ENCODE results near the gene LRRTM4.

Gene LRRTM4

DNA sequence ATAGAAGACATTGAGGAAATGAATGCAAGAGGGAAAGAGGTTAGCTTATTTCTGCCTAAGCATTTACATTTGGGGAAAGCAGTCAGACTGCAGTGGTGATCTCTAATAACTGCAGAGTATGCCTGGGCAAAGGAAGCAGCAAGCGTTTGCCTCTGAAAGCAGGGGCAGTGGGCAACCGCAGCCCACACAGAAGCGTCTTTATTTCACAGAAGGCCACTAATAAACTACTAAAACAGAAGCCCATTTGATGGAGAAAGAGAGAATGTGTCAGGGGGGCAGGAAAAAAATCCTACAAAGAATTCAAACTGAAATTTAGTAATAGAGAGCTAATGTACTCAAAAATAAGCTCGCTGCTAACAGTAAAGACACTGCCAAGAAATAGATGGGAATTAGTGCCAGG is 53.1 kb downstream of the LRRTM4 start:
- no peak for DNase-seq

DNA sequence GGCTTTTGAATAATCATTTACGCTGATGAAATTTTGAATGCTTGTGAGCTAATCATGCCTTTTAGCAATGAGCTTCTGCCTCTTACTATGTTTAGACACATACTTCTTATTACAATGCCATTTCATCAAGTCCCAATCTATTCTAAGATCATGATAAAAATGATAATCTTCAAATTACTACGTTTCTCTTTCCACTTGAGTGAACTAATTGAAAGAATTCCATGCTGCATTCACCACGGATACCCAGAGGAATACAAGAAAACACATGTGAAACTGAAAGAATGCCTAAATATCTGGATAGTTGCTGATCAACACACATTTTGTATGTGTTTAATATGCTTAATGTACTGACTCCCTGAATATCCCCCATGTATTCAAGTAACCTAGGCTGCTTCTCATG is 62.3 kb downstream of the LRRTM4 start:
- DNase-seq: no peak

DNA sequence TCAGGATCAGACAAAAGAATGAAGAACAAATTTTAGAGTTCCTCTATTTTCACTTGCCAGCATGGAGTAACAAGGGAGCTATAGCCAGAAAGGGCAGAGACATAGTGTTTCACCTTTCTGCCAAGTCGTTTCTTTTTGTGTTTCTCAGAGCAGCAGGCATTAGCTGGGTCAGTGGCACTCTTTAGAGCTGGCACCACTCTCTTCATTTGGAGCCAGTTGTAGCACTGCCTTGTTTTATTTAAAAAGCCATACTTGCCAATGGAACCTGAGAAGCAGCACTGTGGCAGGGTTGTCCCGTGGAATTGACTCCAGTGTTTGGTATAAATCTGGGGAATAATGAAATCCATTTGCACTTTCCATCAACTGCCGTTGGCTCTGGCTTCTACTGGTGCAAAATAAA is 64.0 kb downstream of the LRRTM4 start:
- no peak for DNase-seq

DNA sequence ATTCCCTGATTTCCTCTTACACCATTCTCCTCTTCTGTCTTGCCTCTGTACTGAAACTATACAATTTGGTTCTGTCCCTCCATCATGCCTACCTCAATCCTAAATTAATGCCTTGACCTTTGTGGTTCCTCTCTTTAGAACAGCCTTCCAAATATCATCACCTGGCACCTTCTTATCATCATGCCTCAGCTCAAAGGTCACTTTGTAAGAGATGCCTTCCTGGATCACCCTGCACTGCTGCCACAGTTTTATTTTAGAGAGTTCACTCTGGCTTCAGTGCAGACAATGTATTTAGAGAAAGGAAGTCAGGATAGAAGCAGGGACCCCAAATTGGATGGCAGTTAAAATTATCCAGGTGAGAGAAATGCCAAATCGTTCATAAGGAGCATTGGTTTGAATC is 64.5 kb downstream of the LRRTM4 start:
- no peak for DNase-seq

DNA sequence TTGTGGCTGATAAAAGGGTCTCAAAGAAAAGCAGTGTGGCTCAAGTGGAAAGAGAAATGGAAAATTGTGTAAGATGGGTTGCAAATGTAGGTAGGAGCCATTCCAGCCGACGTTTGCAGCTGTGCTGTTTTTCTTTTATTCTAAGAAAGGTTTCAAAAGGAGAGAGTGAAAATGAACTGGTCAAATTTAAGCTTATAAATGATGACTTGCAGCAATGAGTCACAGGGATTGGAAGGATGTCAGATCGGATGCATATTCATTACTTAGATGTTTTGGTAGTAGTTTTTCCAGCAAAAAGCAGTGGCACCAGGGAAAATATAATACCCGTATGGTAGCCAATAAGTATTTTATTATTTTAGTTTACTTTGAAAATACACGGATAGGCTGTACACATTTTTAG is 79.1 kb downstream of the LRRTM4 start:
- no peak for DNase-seq

DNA sequence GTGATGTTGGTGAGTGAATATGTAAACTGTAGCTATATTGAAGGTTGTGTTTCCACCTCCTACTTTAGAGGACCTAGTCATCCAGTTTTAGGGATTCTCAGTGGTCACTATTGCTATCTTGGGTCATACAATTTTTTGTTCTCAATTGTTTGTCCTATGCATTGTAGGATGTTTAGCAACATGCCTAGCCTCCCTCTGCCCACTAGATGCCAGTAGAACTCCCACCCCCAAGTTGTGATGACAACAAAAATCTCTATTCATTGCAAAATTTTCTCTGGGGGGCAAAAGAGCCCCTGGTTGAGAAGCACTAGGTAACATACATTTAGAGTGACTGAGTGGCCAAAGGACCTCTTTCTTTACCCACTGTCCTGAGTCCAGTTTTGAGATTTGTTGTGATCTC is 87.3 kb downstream of the LRRTM4 start:
- DNase-seq: no peak

DNA sequence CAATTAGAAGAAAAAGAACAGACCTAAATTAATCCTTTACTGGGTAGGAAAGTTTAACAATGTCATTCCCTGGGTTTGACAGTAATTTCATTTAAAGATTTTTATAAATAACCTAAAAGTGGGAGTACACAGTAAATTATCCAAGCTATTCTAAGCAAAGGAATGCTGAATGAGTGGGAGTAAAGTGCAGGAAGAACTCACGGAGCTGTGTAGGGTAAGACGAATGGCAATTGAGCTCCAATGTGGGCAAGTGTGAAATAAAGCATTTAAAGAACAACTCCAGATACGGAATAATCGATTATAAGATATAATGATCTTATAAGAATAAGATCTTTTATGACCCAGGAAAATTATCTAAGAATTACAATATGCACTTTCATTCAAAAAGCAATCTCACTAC is 93.2 kb downstream of the LRRTM4 start:
- no peak for DNase-seq

DNA sequence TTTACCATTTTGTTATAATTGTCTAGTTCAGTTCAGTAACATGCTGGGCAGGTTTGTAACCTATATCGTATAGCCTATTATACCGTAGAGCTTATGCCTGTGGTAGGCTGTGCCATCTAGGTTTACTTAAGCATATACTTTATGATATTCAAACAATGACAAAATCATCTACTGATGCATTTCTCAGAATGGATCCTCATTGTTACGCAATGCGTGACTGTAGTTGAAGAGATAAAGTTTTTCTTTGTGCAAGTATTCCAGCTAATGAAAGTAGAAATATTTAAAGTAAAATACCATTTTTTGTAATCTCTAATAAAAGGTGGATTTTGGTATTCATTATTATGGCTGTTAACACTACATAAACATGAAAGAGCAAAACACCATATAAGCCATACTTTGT is 100.2 kb downstream of the LRRTM4 start:
- DNase-seq: no peak

DNA sequence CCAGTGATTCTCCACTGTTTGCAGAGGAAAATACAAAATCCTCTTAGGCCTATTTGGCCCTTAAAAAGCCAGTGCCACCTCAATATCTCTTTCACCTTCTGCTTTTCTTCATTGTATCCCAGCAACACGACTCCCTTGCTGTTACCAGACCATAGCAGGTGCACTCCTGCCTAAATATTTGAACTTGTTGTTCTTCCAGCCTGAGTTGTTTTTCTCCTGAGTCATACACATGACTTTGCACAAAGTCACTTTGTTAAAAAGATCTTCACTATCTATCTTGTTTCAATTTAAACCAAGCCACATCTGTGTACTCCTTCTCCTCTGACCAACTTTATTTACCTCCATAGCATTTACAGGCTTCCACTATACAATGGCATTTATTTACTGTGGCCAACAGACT is 103.6 kb downstream of the LRRTM4 start:
- no peak for DNase-seq

DNA sequence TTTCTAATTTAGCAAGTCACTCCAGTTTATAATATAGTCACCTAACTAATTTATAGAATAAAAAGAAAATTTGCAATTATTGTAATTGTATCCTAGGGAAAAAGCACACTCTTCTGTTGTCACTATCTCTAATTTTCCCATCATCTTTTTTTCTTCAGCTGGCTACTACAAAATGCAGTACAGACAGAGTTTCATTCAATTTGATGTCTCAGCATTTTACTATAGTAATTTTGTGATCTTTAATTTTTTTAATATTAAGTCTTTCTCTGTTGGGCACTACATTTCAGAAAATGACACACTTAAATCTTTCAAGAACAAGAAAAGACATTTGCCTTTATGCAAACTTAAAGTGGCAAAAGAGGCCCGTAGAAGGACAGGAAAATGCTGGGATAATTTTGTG is 118.0 kb downstream of the LRRTM4 start:
- DNase-seq: no peak

DNA sequence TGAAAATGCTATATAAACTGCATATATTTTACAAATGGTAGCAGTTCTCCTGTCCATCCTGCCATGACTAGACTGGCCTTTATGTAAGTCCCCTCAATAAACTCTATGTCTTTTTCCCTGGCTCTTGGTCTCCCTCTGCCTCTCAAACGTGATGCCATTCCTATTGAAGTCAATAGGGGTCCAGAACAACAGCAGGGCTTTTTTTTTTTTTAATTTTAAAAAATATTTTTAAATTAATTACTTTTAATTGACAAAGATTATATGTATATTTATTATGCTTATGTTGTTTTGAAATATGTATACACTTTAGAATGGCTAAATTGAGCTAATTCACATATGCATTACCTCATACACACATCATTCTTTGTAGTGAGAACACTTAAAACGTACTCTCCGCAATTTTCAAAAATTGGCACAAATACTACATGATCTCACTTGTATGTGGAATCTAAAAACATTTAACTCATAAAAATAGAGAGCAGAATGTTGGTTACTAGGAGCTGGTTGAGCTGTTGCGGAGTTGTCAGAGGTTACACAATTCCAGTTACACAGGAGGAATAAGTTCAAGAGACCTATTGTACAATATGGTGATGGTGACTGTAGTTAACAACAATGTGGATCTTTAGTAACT is 123.1 kb downstream of the LRRTM4 start:
- no peak for DNase-seq

DNA sequence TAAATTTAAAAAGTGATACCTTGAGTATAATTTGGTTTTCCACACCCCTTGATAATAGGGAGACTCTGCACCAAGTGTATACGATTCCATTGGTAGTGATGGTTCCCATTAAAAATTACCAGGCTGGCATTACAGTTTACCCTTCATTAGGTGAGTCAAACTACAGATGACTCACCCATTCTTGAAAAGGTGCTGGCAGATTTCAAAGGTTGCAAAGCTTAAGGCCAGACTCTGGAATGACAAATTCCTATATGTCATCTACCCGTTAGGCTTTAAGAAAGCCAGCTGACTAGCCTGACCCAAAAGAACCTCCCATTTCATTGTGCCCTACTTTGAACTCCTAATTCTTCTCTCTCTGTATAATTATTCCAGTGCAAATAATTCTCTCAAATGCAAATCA is 124.4 kb downstream of the LRRTM4 start:
- DNase-seq: no peak

DNA sequence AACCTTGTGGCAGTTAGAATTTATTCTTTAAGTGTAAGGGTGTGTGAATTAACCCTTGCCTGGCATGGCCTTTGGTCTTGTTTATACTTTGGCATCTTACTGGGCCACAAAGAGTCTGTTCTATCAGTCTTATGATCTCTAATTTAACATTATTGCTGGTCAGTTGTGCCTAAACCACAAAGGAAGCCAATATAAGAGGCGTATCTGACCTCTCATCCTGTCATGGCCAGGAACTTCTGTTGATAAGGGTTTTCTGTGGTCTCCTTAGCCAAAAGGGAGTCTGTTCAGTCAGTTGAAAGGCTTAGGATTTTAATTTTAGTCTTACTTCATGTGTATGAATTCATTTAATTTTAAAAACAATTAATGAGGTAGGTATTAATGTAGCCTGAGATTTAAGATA is 127.2 kb downstream of the LRRTM4 start:
- no peak for DNase-seq

DNA sequence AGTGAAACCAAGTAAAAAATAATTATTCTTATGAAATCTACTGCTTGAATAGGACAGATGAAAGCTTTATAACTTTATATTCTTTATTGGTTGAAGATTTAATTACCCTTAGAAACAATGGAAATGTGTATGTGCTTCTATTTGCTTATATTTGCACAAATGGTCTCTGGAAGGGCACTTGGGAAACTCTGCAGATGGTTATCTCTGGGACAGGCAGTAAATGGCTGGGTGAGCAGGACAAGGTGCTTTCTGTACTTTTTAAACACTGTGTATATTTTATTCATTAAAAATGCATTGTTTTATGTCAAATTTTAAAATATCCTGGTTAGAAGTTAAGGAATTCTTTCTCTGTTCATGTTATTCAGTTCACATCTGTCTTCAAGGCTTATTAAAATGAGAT is 131.1 kb downstream of the LRRTM4 start:
- DNase-seq: no peak

DNA sequence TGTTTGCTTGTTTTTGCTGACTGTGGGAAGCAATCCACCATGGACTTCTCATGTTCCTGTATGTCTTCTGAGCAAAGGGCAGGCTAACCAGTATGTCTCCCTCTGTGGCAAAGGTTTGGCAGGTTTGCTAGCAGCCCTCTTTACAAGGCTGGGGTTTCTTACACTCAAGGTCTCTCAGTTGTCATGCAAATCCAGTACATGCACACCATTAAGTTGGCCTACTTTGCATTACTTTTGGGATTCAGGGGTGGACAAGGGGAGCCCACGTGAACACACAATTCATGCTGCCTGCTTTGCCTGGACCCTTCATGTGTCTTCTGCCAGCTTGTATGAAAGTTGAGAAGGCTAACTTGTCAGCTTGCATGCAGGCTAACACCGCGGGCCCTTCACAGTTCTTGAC is 134.9 kb downstream of the LRRTM4 start:
- no peak for DNase-seq

DNA sequence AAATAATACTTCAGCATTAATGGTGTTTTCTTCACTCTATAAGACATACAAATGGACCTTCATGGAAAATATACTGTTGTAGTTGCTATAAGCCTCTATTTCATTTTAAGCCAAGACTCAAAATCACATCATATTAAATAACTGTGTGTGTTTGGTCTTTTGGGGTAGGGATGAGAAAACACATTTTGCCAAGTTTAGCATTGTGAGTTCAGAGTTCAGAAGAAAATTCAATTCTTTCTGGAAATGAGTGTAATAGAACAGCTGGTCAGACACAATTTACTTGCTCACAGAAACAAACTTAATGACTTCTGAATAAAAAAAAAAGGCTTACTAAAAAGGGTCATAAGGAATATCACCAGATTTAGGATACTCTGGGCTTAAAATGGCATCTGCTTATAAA is 149.5 kb downstream of the LRRTM4 start:
- DNase-seq: no peak

DNA sequence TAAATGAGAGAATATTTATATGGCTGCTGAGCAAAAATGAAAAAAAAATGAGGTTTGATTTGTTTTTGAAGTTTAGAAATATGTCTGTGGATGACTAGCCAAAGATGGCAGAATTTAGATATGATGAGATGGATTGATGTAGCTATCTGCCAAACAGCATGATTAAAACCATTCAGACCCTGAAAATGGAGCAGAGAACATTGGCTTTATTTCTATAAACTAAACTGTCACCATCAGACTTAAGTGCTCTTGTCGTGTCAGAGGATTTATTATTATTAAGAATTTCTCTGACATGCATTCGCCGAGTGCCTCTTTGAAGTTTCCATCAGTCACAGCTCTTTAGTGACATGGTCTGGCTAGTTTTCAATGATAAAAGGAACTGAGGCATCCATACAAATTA is 151.7 kb downstream of the LRRTM4 start:
- DNase-seq: no peak

DNA sequence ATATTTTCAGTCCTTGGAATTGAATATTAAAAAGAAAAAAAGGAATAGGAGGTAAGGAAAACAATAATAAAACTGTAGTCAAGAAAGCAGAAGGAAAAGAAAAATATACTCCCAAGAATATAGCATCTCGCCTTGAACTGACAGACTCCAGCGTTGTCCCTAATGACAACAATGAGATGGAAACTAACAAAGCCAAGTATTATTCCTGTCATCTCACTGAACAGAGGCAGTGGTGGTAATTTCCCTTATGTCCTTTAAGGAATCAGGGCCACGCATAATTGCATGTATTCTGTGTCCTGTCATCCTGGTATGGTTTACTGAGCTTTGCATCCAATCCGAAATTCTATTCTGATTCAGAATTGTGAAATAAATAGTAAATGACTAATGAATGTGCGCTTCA is 158.9 kb downstream of the LRRTM4 start:
- no peak for DNase-seq

DNA sequence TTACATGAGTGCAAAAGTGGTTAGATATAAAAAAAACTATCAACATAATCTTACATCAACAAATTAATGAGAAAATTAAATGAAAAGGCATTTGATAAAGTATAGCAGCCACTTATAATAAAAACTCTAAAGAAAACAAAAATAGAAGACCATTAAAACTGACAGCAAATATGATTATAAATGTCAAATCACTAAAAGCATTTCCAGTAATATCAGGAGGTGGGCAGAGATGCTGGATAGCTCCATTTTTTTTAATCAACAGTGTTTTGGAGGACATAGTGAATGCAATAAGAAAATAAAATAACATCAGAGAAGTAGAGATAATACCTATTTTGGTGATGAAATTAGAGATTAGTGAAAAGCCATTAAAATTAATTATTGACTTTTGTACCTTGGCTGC is 173.4 kb downstream of the LRRTM4 start:
- DNase-seq: no peak

DNA sequence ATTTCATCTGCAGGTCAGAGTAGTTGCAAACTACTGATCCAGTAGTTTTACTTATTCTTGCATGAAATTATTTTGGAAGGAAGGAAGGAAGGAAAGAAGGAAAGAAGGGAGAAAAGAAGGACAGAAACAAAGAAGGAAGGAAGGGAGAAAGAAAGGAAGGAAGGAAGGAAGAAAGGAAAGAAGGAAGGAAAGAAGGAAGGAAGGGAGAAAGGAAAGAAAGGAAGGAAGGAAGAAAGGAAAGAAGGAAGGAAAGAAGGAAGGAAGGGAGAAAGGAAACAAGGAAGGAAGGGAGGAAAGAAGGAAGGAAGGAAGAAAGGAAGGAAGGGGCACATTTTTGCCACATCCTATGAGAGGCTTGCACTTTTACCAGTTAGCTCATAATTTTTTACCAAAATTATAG is 186.2 kb downstream of the LRRTM4 start:
- DNase-seq: no peak

DNA sequence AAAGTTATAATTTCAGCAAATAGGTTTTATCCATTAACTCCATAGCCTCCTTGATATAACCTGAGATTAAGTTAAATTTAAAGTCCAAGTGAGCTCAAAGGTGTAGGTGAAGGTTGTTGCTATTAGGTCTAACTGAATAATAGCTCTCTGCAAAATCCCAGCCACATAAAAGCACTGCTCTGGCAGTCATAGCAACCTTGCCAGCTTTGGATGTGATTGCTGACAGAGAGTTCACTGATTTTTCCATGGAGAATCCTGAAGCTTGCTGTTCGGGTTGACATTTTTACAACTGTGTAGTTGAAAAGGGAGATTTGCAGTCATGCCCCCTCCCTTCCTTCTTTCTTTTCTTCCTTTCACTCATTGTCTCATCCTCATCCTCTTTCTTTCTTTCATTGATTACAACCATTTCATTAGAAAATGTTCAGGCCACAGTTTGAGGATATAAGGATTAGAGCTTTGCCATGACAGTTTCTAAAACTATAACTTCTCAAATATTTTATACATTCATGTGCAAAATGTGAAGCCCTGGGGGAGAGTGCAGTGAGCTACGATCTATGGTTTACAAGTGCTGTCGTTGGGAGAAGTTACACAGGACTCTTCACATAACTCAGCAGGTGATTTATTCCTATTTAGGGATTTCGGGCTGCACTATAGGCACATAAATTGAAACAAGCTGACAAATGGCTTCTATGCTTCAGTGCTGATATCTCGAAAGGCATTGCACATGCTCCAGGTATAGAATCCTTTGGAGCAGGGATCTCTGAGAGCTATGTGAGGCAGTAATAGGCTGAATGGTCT is 193.8 kb downstream of the LRRTM4 start:
- no peak for DNase-seq

DNA sequence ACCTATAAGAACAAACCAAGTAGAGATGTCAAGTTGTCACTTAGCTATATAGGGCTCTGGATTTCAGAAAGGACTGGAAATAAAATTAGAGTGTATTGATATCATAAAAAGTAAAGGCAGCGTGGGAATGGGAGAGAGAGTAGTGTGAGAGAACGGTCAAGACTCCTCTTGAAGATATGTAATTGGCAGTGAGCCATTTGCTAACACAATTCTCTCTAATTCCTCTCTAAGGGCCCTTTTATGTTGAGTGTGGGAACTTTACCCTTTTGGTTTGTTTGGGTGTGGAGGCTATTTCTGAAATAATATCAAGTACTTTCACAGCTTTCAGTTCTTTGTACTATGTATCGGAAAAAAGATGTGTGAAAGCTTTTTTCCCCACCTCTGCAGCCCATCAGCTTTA is 196.8 kb downstream of the LRRTM4 start:
- no peak for DNase-seq

DNA sequence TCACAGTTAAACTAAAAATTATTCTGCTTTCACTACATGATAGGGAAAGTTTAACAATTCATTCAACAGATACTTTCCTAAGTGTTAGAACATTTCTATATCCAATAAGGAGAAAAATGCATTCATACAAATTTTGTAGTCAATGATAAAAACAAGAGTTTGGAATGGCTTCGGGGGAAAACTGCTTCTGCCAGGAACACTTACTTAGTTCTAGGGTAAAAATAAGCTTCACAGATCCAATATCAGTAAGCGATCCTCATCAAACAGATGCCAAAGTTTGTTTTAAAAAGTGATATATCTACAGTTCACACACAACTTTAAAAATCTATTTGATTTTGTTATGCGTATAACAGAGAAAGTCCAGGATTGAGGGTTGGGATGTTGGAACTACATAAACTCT is 199.7 kb downstream of the LRRTM4 start:
- no peak for DNase-seq

DNA sequence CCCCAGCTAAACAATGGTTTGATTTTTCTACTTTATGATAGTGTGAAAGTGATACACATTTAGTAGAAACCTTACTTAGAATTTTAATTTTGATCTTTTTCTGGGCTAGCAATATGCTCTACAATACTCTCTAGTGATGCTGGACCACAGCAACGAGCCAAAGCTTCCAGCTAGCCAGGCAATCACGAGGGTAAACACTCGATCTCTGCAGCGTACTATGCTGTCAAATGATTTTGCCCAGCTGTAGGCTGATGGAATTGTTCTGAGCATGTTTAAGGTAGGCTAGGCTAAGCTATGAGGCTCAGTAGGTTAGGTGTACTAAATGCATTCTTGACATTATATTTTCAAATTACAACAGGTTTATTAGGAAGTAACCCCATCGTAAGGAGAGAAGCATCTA is 207.5 kb downstream of the LRRTM4 start:
- DNase-seq: no peak

DNA sequence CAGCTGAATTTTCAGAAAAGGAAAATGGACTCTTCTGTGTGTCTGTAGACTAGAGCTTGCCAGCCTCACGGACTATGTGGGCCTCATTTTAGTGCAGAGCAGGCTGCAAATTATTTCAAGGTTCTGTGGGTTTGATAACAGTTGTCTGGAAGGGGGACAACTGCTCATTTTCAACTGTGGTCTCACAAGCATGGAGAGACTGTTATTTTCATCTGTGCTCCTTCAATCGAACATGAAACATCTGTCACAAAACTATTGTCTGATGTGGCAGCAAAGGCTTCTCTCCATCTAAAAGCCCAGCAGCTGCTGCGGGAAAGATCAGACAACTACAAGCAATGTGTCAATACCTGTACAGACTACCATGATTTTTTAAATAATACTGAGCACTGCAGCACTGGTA is 211.8 kb downstream of the LRRTM4 start:
- no peak for DNase-seq

Measured in inflammatory macrophage (primary cell).